ENCODE results near the gene MON2. TPM values are rescaled to one million over a fixed set of nuclear protein-coding genes. Genes with fewer than 3 reads are reported as not detected.

MON2 gene, protein sequence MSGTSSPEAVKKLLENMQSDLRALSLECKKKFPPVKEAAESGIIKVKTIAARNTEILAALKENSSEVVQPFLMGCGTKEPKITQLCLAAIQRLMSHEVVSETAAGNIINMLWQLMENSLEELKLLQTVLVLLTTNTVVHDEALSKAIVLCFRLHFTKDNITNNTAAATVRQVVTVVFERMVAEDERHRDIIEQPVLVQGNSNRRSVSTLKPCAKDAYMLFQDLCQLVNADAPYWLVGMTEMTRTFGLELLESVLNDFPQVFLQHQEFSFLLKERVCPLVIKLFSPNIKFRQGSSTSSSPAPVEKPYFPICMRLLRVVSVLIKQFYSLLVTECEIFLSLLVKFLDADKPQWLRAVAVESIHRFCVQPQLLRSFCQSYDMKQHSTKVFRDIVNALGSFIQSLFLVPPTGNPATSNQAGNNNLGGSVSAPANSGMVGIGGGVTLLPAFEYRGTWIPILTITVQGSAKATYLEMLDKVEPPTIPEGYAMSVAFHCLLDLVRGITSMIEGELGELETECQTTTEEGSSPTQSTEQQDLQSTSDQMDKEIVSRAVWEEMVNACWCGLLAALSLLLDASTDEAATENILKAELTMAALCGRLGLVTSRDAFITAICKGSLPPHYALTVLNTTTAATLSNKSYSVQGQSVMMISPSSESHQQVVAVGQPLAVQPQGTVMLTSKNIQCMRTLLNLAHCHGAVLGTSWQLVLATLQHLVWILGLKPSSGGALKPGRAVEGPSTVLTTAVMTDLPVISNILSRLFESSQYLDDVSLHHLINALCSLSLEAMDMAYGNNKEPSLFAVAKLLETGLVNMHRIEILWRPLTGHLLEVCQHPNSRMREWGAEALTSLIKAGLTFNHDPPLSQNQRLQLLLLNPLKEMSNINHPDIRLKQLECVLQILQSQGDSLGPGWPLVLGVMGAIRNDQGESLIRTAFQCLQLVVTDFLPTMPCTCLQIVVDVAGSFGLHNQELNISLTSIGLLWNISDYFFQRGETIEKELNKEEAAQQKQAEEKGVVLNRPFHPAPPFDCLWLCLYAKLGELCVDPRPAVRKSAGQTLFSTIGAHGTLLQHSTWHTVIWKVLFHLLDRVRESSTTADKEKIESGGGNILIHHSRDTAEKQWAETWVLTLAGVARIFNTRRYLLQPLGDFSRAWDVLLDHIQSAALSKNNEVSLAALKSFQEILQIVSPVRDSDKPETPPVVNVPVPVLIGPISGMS (N-terminal part only)
- total RNA-seq (15.8 and 39.9 TPM in 2 replicates), polyA plus RNA-seq (20.5 and 29.6 TPM in 2 replicates)

DNA sequence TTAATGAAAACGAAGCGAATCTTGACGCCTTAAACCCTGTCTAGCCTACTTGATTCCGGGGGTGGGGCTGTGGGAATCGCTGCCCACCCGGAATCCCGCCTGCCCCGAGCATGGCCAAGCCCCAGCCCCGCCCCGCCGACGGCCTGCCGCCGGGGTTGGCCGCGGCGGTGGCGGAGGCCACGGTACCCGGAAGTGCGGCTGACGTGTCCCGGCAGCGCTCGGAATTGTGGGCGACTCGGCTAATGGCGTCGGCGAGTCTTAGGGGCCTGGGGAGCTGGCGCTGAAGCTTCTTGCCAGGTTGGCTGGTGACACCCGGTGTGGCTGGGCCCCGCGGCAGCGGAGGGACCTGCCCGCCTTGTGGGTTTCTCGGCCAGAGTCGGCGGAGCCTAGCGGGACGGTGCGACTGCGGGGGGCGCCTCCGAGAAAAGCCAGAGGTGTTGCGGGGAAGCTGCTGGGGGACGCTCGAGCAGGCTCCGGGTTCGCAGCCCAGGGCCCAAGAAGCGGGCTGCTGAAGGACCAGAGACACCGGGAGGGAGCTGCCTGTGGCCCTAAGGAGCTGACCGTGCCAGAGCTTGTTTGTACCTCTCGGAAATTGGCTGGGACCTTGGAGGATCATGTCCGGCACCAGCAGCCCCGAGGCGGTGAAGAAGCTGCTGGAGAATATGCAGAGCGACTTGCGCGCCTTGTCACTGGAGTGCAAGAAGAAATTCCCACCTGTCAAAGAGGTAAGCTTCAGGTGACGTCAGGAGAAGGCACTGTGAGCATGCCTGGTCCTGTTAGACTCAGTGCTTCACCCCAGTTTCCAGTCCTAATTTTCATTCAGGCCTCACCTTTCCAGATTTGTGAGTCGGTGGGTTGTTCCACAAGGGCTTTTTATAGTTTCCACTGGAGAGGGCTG, at the start of gene MON2:
Gene MON2, plus strand, starts transcription at position 233 of the 898 bp plus-strand sequence. Its CDS starts 382 bp downstream, at position 615.
- Histone ChIP-seq H3K4me1 (ENCODE audit: low read depth) (peaks cover 17% of the 10 kb centered on the region), H3K9me3 (ENCODE audit: low read depth) (no peaks in the 10 kb centered on the region), H3K27ac (peak within 1 kb of the TSS; percentile 91), H3K4me3 (peak within 1 kb of the TSS; percentile 96), H3K36me3 (peaks cover 5% of the 10 kb centered on the region), H3K27me3 (no peaks in the 10 kb centered on the region)
- peak; percentile 90 to 94 for DNase-seq (ENCODE audit: low read depth in 1 of 2, low spot score in 1 of 2)
- TF ChIP-seq, protein P1, sequence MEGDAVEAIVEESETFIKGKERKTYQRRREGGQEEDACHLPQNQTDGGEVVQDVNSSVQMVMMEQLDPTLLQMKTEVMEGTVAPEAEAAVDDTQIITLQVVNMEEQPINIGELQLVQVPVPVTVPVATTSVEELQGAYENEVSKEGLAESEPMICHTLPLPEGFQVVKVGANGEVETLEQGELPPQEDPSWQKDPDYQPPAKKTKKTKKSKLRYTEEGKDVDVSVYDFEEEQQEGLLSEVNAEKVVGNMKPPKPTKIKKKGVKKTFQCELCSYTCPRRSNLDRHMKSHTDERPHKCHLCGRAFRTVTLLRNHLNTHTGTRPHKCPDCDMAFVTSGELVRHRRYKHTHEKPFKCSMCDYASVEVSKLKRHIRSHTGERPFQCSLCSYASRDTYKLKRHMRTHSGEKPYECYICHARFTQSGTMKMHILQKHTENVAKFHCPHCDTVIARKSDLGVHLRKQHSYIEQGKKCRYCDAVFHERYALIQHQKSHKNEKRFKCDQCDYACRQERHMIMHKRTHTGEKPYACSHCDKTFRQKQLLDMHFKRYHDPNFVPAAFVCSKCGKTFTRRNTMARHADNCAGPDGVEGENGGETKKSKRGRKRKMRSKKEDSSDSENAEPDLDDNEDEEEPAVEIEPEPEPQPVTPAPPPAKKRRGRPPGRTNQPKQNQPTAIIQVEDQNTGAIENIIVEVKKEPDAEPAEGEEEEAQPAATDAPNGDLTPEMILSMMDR (IDR thresholded peaks at IDR 0.05; ENCODE audit: low read depth, low read length), result peak; percentile 10

DNA sequence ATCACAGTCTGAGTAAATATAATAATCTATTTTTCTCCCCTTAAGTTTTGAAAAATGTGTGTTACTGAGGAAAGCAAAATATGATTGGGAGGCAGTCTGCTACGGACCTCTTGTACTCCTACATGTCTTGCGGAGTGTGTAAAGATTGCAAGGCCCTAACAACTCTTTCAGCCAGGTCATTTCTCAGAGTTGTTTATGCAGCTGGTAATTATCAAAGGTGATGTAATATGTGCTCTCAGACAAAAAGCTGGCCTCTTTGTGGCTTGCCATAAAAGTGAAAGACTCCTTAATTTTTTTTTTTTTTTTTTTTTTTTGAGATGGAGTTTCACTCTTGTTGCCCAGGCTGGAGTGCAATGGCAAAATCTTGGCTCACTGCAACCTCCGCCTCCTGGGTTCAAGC, 40.5 kb upstream of the MON2 start:
- no peaks in the 10 kb centered on the region for H3K4me1 ChIP-seq (ENCODE audit: low read depth)
- no peak overlapping the region for H3K4me3 ChIP-seq
- peak in 1 of 2 donors; percentile 84 for DNase-seq (ENCODE audit: low read depth in 1 of 2, low spot score in 1 of 2)
- H3K27ac ChIP-seq, result no peak overlapping the region
- no peaks in the 10 kb centered on the region for H3K9me3 ChIP-seq (ENCODE audit: low read depth)
- H3K36me3 ChIP-seq, result no peaks in the 10 kb centered on the region
- TF ChIP-seq, protein P1 (IDR thresholded peaks at IDR 0.05; ENCODE audit: low read depth, low read length), result no peak
- H3K27me3 ChIP-seq, result peaks cover 5% of the 10 kb centered on the region

DNA sequence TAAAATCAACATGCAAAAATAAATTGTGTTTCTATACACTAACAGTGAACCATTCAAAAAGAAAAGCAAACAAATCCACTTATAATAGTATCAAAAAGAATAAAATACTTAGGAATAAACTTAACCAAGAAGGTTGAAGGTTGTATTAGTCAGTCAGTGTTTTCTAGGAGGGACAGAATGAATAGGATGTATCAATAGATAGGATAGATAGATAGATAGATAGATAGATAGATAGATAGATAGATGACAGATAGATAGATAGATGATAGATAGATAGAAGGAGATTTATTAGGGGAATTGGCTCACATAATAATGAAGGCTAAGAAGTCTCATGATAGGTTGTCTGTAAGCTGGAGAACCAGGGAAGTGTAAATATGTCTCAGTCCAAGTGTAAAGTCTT, 37.2 kb upstream of the MON2 start:
- no peaks in the 10 kb centered on the region for H3K4me1 ChIP-seq (ENCODE audit: low read depth)
- no peak overlapping the region for H3K27ac ChIP-seq
- TF ChIP-seq, protein P1 (IDR thresholded peaks at IDR 0.05; ENCODE audit: low read depth, low read length), result no peak
- no peaks in the 10 kb centered on the region for H3K36me3 ChIP-seq
- H3K27me3 ChIP-seq, result peaks cover 39% of the 10 kb centered on the region
- no peaks in the 10 kb centered on the region for H3K9me3 ChIP-seq (ENCODE audit: low read depth)
- no peak for DNase-seq (ENCODE audit: low read depth in 1 of 2, low spot score in 1 of 2)
- H3K4me3 ChIP-seq, result no peak overlapping the region

DNA sequence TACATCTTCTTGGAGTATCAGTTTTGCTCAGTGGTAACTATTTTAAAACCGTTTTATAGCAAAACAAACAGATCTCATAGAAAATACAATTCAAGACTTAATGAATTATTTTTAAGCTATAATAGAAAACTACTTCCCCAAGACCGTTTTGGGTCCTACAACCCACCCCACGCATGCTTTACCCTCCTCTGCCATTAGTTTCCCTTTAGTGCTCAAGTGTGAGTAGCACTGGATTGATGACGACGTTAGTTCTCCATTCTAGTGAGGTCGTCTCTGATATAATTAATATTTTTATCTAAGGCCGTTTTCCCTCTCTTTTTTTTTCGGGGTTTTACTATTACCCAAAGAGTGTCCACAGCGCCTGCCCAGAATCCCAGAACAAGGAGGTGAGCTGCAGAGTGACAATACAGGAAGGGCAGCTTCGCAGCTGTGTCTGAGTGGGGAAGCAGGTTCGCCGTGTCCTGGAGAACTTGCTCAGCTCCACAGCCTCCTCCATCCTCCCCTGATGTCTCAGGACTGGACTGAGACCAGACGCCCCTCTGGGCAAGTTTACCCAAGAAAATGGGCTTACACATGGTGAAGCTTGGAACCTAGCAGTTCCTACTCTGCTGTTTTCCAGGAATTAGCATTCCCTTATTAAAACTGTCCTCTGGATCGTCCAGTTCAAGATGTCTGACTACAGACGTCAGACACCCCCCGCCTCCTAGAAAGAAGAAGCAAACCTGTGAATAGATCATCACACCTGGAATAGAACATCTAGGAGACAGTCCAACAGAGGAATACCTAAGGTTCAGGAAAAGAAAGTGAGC, 31.9 kb upstream of the MON2 start:
- H3K27me3 ChIP-seq, result peaks cover 57% of the 10 kb centered on the region
- H3K36me3 ChIP-seq, result no peaks in the 10 kb centered on the region
- no peaks in the 10 kb centered on the region for H3K4me1 ChIP-seq (ENCODE audit: low read depth)
- no peak for DNase-seq (ENCODE audit: low read depth in 1 of 2, low spot score in 1 of 2)
- H3K27ac ChIP-seq, result no peak overlapping the region
- no peaks in the 10 kb centered on the region for H3K9me3 ChIP-seq (ENCODE audit: low read depth)
- peak overlapping the region; percentile 22 for H3K4me3 ChIP-seq
- TF ChIP-seq, protein P1 (IDR thresholded peaks at IDR 0.05; ENCODE audit: low read depth, low read length), result no peak
